ENCODE data around the gene UBE2Q2. TPM values are rescaled to one million over a fixed set of nuclear protein-coding genes. Genes with fewer than 3 reads are reported as not detected.
"Not testable (repeated sequence)": the region's sequence is repeated elsewhere in the genome, so short reads cannot be mapped to it uniquely, and the experiment has no call there.

The UBE2Q2 gene
- total RNA-seq, result 10 to 100 TPM; 64.3 to 76.7 (median 73.3) TPM

DNA sequence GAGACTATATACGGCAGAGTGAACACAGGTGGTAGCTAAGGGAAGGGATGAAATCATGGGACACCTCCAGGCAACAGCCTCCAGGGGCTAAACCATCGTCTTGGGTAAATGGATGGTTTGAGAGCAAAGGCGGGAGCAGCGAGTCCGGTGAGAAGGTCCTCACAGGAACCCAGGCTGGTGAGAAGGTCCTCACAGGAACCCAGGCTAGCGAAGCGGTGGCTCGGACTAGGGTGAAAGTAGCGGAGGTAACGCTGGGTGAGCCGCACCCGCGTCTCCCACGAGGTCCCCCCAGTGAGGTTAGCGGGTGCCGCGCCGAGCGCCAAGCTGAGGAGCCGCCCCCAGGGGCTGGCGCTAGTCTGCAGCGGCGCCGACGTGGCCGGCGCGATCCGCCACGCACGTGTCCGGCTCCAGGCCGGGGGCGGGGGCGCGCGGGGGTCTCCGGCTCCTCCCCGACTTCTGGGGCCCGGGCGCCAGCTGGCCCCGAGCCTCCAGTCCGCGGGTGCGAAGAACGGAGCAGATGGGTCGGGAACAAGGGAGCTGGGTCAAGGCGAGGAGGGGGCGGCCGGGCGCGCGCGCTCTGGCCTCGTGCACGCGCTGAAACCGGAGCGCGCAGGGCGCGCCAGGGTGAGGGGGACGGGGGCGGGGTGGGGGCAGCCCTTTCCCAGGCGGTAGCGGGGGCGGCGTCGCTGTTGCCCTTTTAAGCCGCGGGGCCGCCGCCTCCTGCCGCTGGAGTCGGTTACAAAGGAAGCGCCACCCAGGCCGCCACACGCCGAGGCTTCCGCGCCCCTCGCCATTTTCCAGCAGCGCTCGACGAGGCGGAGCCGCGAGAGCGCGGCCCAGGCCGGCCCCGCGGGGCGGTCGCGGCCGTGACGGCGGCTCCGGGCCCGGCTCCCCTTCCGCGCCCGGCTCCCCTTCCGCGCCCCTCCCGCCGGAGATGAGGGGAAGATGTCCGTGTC lies at the start of gene UBE2Q2:
Gene UBE2Q2, plus strand, starts transcription at position 726 of the 956 bp plus-strand sequence. Its CDS starts 220 bp downstream, at position 946.
- Histone ChIP-seq H3K4me1 (peaks cover 30 to 64% (median 57%) of the 10 kb centered on the region in 4 donors), H3K9me3 (no peaks in the 10 kb centered on the region), H3K4me3 (peak within 1 kb of the TSS; percentile 86 to 99 (median 98)), H3K36me3 (no peaks in the 10 kb centered on the region), H3K27ac (replicated peaks in 1 of 4) (peak within 1 kb of the TSS; percentile 93 to 97 (median 96)), H3K27me3 (no peaks in the 10 kb centered on the region)
- DNase-seq (ENCODE audit: extremely low spot score), result no peak
- intact Hi-C loops (cut with DNase I), result loop anchor here (5.0 kb wide), 1 partner anchor 59 kb away; the partner anchor contains the start of gene FBXO22
- 3% methylated on average over 15 of the region's 109 CpGs for WGBS
- TF ChIP-seq, protein P1, sequence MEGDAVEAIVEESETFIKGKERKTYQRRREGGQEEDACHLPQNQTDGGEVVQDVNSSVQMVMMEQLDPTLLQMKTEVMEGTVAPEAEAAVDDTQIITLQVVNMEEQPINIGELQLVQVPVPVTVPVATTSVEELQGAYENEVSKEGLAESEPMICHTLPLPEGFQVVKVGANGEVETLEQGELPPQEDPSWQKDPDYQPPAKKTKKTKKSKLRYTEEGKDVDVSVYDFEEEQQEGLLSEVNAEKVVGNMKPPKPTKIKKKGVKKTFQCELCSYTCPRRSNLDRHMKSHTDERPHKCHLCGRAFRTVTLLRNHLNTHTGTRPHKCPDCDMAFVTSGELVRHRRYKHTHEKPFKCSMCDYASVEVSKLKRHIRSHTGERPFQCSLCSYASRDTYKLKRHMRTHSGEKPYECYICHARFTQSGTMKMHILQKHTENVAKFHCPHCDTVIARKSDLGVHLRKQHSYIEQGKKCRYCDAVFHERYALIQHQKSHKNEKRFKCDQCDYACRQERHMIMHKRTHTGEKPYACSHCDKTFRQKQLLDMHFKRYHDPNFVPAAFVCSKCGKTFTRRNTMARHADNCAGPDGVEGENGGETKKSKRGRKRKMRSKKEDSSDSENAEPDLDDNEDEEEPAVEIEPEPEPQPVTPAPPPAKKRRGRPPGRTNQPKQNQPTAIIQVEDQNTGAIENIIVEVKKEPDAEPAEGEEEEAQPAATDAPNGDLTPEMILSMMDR (IDR thresholded peaks at IDR 0.05), result no peak
- TF ChIP-seq POLR2A (IDR thresholded peaks at IDR 0.05; ENCODE audit: low read depth) (no peak), POLR2AphosphoS5 (IDR thresholded peaks at IDR 0.05) (peak in 1 of 2 donors; percentile 4), EP300 (IDR thresholded peaks at IDR 0.05) (no peak)

DNA sequence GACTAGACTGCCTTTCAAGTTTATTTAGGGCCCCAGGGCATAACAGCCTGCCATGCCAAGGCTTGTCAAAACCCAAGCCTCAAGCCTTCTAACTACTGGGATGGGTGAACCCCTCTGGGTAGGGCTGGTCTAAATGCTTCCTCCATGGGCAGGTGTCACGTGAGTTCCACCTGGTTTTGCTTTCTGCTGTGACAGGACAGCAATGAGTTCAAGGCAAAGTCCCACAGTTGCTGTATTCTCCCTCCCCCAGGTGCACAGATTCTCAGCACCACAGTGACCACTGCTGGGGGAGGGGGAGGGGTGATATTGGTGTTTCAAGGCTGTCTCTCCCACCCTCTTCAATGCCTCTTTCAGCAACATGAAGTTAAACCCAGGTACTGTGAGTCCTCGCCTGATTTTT lies 46.9 kb upstream of the UBE2Q2 start:
- H3K9me3 ChIP-seq, result no peaks in the 10 kb centered on the region
- H3K36me3 ChIP-seq, result no peaks in the 10 kb centered on the region
- no peak overlapping the region for H3K27ac ChIP-seq (replicated peaks in 1 of 4)
- H3K4me1 ChIP-seq, result no peaks in the 10 kb centered on the region
- no peak for DNase-seq (ENCODE audit: extremely low spot score)
- peaks cover 0 to 32% (median 0%) of the 10 kb centered on the region in 4 donors for H3K27me3 ChIP-seq
- TF ChIP-seq EP300 (IDR thresholded peaks at IDR 0.05) (no peak), POLR2A (IDR thresholded peaks at IDR 0.05; ENCODE audit: low read depth) (no peak), POLR2AphosphoS5 (IDR thresholded peaks at IDR 0.05) (no peak)
- TF ChIP-seq, protein P1 (IDR thresholded peaks at IDR 0.05), result no peak
- WGBS, result 100% methylated on average over 2 of the region's 2 CpGs
- no peak overlapping the region for H3K4me3 ChIP-seq
- intact Hi-C loops (cut with DNase I), result no loop called here

DNA sequence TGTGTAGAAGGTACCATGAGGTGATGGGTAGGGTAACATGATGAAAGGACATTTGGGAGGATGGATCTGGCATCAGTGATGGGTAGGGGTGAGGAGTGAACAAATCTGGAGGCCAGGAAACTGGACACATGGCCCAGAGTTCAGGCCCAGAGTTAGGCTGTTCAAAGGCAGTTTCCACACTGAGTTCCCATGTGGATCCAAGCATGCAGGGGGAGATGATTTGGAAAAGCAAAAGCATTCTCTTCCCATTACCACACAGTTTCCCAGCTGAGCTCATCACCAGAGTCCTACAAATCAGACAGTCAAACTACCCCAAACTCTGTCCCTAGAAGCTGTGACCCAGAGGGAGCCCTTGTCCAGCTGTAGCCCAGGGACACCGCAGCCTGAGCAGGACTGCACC lies 46.1 kb upstream of the UBE2Q2 start:
- intact Hi-C loops (cut with DNase I); H3K27ac ChIP-seq (replicated peaks in 1 of 4); H3K4me1 ChIP-seq; H3K9me3 ChIP-seq; H3K36me3 ChIP-seq; DNase-seq (ENCODE audit: extremely low spot score); H3K4me3 ChIP-seq: not testable (repeated sequence)
- peaks cover 0 to 35% (median 0%) of the 10 kb centered on the region in 4 donors for H3K27me3 ChIP-seq
- WGBS, result no CpG with 5 or more reads among the region's 1 CpG

DNA sequence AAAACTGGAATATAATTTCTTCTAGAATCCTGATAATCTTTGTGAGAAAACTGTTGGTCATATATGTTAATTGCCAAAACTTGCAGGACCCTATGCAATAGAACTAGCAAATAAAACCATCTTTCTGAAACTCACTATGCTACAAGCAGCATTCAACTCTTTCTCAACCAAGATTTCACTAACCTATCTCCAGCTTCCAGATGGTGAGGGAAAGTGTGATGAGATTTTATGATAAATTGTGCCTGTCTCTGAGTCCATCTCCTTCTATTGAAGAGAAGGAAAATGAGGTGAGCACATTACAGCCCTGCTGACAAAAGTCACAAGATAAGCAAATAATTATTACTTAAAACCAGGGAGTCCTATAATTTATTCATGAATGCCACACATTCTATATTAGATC lies 44.1 kb upstream of the UBE2Q2 start:
- H3K4me3 ChIP-seq, result no peak overlapping the region
- intact Hi-C loops (cut with DNase I), result no loop called here
- H3K9me3 ChIP-seq, result no peaks in the 10 kb centered on the region
- DNase-seq (ENCODE audit: extremely low spot score), result no peak
- peaks cover 8 to 9% (median 9%) of the 10 kb centered on the region in 4 donors for H3K4me1 ChIP-seq
- no peak overlapping the region for H3K27ac ChIP-seq (replicated peaks in 1 of 4)
- TF ChIP-seq, protein P1 (IDR thresholded peaks at IDR 0.05), result no peak
- TF ChIP-seq EP300 (IDR thresholded peaks at IDR 0.05), result no peak
- TF ChIP-seq POLR2AphosphoS5 (IDR thresholded peaks at IDR 0.05), result no peak
- TF ChIP-seq POLR2A (IDR thresholded peaks at IDR 0.05; ENCODE audit: low read depth), result no peak
- no peaks in the 10 kb centered on the region for H3K36me3 ChIP-seq
- H3K27me3 ChIP-seq, result peaks cover 0 to 45% (median 0%) of the 10 kb centered on the region in 4 donors

DNA sequence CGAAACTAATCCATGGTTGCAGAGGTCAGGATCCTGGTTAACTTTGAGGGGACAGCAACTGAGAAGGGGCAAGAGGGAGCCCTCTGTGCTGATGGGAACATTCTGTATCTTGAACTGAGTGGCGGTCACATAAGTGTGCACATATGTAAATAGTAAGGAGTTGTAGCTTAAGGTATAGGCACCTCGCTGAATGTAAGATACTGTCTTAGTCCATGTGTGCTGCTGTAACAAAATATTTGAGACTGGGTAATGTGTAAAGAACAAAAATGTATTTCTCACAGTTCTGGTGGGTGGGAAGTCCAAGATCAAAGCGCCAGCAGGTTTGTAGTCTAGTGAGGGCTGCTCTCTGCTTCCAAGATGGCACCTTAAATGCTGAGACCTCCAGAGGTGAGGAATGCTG lies 42.8 kb upstream of the UBE2Q2 start:
- not testable (repeated sequence) for H3K27ac ChIP-seq (replicated peaks in 1 of 4); H3K4me3 ChIP-seq; H3K4me1 ChIP-seq; DNase-seq (ENCODE audit: extremely low spot score); H3K36me3 ChIP-seq; H3K9me3 ChIP-seq
- H3K27me3 ChIP-seq, result peaks cover 0 to 47% (median 0%) of the 10 kb centered on the region in 4 donors
- intact Hi-C loops (cut with DNase I), result loop anchor here (5.0 to 10.0 kb wide), 6 partner anchors 73 to 433 kb away; partner anchors contain the start of genes MAN2C1 and SNUPN
- WGBS, result 90% methylated on average over 4 of the region's 4 CpGs
